Caco-2 (cell line): Measurements from ENCODE around the gene KIF13A. TPM values are rescaled to one million over a fixed set of nuclear protein-coding genes. Genes with fewer than 3 reads are reported as not detected.
"Not testable (repeated sequence)": the region's sequence is repeated elsewhere in the genome, so short reads cannot be mapped to it uniquely, and the experiment has no call there.

ENCODE experiments used
- BruUV-seq: library from RNA; stranded (reverse); fragments of 400-500 nt; replicated peaks from 2 replicates; lab custom pipeline; 2021; lab: Mats Ljungman, UMichigan
- CTCF ChIA-PET: fragments of 300-600 bp; sonication (Branson Sonifier 250); formaldehyde crosslinking; loops from one replicate; lab custom pipeline; 2022; ENCODE audit warnings: antibody characterized with exemption; lab: Charles Lee
- POLR2A ChIA-PET: fragments of 300-600 bp; sonication (Branson Sonifier 250); formaldehyde crosslinking; loops from one replicate; lab custom pipeline; 2022; ENCODE audit warnings: antibody characterized with exemption; lab: Charles Lee
- DNase-seq, 2 experiments: peaks; one replicate each; pipeline versions ENCODE4 v3.0.0 to v3.0.0-alpha.2; 2020 to 2022
- H3K27me3 ChIP-seq: replicated peaks from 2 replicates; pipeline ENCODE4 v1.6.0; 2011; ENCODE audit warnings: low read length; ENCODE audit not compliant: control insufficient read depth, insufficient read depth
- H3K36me3 ChIP-seq: 2 replicates; pipeline ENCODE4 v1.5.1; 2011; ENCODE audit warnings: low read length; ENCODE audit not compliant: control insufficient read depth, insufficient read depth
- H3K4me1 ChIP-seq: fragments of 250-450 bp; sonication (Bioruptor Pico); 2 replicates; pipeline ENCODE4 v1.5.1; 2020; ENCODE audit warnings: mild to moderate bottlenecking
- H3K4me3 ChIP-seq: 2 replicates; pipeline ENCODE4 v1.5.1; 2011; ENCODE audit warnings: low read depth, mild to moderate bottlenecking, control low read depth, low read length
- H3K9me3 ChIP-seq: fragments of 250-450 bp; sonication (Bioruptor Pico); 2 replicates; pipeline ENCODE4 v1.5.1; 2020; ENCODE audit warnings: mild to moderate bottlenecking, moderate library complexity
- H3K27ac Mint-ChIP-seq: one replicate; pipeline ENCODE4 v1.8.0; 2022; ENCODE audit warnings: mixed read lengths; ENCODE audit not compliant: unreplicated experiment
- H3K27me3 Mint-ChIP-seq: one replicate; pipeline ENCODE4 v1.8.0; 2022; ENCODE audit warnings: mixed read lengths; ENCODE audit not compliant: insufficient read depth, unreplicated experiment
- H3K36me3 Mint-ChIP-seq: one replicate; pipeline ENCODE4 v1.8.0; 2022; ENCODE audit warnings: mild to moderate bottlenecking, mixed read lengths; ENCODE audit not compliant: insufficient read depth, unreplicated experiment
- H3K4me1 Mint-ChIP-seq: one replicate; pipeline ENCODE4 v1.8.0; 2022; ENCODE audit warnings: low read depth, mixed read lengths; ENCODE audit not compliant: unreplicated experiment
- H3K4me3 Mint-ChIP-seq: one replicate; pipeline ENCODE4 v1.8.0; 2022; ENCODE audit warnings: mild to moderate bottlenecking, moderate library complexity, mixed read lengths; ENCODE audit not compliant: unreplicated experiment
- H3K9me3 Mint-ChIP-seq: one replicate; pipeline ENCODE4 v1.8.0; 2022; ENCODE audit warnings: mixed read lengths; ENCODE audit not compliant: unreplicated experiment
- intact Hi-C: fragments of 100-400 bp; cut with micrococcal nuclease; formaldehyde crosslinking; loops from one replicate; pipeline ENCODE4 v1.10.0; 2022; ENCODE audit not compliant: unreplicated experiment
- total RNA-seq: library from RNA; stranded (reverse); gene quantifications from 2 replicates; pipeline ENCODE4 v1.2.3, GENCODE V29; 2022
- TF ChIP-seq, protein P1 (sequence below), 2 experiments: fragments of 200-600 bp in 1 of 2; IDR thresholded peaks; 1 replicate in 1 of 2; 2 replicates in 1 of 2; pipeline versions ENCODE4 v1.5.1 to v1.8.0; 2011 to 2022; ENCODE audit warnings: antibody characterized with exemption in 1 of 2, control low read depth in 1 of 2, inconsistent platforms in 1 of 2, low read depth in 1 of 2, low read length in 1 of 2, mild to moderate bottlenecking in 1 of 2, moderate library complexity in 1 of 2; ENCODE audit not compliant: insufficient read depth in 1 of 2, severe bottlenecking in 1 of 2, unreplicated experiment in 1 of 2

KIF13A gene
- total RNA-seq, 1 experiment from 2014 or later = 13.8 TPM

DNA sequence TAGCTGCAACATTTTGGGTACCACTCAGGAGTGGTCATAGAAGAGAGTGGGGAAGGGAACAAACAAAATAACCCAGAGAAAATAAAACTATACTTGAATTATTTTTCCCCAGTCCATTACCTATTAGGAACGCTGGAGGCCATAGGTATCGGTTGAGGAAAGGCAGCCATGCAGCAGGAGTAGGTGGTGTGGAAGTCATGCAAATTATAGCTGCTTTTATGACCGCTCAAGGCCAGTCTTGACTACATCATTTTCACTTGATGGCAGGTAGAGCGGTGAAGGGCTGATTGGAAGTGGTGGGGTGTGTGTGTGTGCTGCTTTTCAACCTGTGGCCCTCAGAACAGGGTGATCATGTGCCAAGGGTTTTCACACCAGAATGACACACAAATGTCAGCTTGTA, 36.5 kb upstream of the KIF13A start:
- peaks cover 13% of the 10 kb centered on the region for H3K4me1 ChIP-seq
- H3K27me3 Mint-ChIP-seq = no peaks in the 10 kb centered on the region
- peak overlapping the region; percentile 78 for H3K27ac Mint-ChIP-seq
- H3K36me3 ChIP-seq = no peaks in the 10 kb centered on the region; the same call in 1 of the 2 replicates
- TF ChIP-seq, protein P1, sequence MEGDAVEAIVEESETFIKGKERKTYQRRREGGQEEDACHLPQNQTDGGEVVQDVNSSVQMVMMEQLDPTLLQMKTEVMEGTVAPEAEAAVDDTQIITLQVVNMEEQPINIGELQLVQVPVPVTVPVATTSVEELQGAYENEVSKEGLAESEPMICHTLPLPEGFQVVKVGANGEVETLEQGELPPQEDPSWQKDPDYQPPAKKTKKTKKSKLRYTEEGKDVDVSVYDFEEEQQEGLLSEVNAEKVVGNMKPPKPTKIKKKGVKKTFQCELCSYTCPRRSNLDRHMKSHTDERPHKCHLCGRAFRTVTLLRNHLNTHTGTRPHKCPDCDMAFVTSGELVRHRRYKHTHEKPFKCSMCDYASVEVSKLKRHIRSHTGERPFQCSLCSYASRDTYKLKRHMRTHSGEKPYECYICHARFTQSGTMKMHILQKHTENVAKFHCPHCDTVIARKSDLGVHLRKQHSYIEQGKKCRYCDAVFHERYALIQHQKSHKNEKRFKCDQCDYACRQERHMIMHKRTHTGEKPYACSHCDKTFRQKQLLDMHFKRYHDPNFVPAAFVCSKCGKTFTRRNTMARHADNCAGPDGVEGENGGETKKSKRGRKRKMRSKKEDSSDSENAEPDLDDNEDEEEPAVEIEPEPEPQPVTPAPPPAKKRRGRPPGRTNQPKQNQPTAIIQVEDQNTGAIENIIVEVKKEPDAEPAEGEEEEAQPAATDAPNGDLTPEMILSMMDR (IDR thresholded peaks at IDR 0.05; ENCODE audit: insufficient read depth in 1 of 2, low read depth in 1 of 2, low read length in 1 of 2, severe bottlenecking in 1 of 2, unreplicated experiment in 1 of 2) = no peak
- no TSS peak for BruUV-seq
- DNase-seq = no peak
- no peak overlapping the region for H3K4me3 Mint-ChIP-seq
- H3K4me3 ChIP-seq = no peak overlapping the region
- H3K27me3 ChIP-seq = no peaks in the 10 kb centered on the region
- intact Hi-C loops = loop anchor here (2.0 kb wide), 1 partner anchor 35 kb away; no protein-coding TSS in a partner anchor
- H3K36me3 Mint-ChIP-seq = no peaks in the 10 kb centered on the region
- POLR2A ChIA-PET = no interaction called here
- H3K9me3 Mint-ChIP-seq = no peaks in the 10 kb centered on the region
- H3K9me3 ChIP-seq = no peaks in the 10 kb centered on the region
- peaks cover 13% of the 10 kb centered on the region for H3K4me1 Mint-ChIP-seq
- CTCF ChIA-PET = no interaction called here

DNA sequence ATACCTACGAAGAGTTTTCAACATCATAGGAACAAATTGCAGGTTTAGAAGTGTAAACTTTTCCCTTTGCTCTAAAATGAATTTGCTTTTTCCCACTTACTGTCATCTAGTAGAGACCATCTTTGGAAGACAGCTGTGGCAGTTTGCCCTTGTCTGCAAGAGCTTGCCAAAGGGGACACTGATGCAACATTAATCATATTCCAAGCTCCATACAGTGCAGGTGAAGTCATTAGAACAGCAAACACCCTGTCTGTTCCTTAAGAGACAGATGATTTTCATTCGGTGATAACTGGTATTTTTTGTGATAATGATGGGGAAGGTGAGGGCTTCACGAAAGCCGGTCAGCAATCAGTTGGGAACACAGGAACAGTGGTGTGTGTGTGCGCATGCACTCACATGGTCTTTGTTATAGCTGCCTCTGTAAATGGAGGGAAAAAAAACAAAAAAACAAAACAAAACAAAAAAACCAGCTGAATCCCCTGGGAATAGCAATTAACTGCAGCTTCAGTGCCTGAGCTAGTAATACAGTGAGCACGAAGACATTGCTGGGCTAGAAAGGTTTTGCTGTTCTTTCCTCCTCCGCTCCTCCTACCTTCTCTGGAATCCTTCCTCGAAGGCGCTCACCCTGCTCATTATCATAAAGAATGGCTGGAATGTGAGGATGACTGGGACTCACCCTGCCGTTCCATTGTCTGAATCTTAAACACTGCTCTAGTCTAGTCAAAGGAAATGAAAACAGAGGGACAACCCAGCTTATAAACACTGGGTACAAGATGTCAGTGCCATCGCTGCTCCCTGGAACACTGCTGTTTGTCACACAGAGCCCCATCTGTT, 35.2 kb upstream of the KIF13A start:
- Mint-ChIP-seq H3K4me3 (peak overlapping the region; percentile 60), H3K27ac (peak overlapping the region; percentile 78), H3K9me3 (no peaks in the 10 kb centered on the region), H3K4me1 (peaks cover 13% of the 10 kb centered on the region), H3K36me3 (no peaks in the 10 kb centered on the region), H3K27me3 (no peaks in the 10 kb centered on the region)
- peaks cover 13% of the 10 kb centered on the region for H3K4me1 ChIP-seq
- no peaks in the 10 kb centered on the region for H3K27me3 ChIP-seq
- no peaks in the 10 kb centered on the region; the same call in 1 of the 2 replicates for H3K36me3 ChIP-seq
- BruUV-seq = no TSS peak
- DNase-seq = peak; percentile 57 to 58
- TF ChIP-seq, protein P1 (IDR thresholded peaks at IDR 0.05; ENCODE audit: insufficient read depth in 1 of 2, low read depth in 1 of 2, low read length in 1 of 2, severe bottlenecking in 1 of 2, unreplicated experiment in 1 of 2) = no peak
- intact Hi-C loops = loop anchor here (2.0 kb wide), 1 partner anchor 34 kb away; no protein-coding TSS in a partner anchor
- no peaks in the 10 kb centered on the region for H3K9me3 ChIP-seq
- ChIA-PET POLR2A (no interaction called here), CTCF (interaction anchor here (0.5 kb wide), 1 partner anchor 207 kb away, joined by 3 read pairs; no protein-coding TSS in a partner anchor)
- peak overlapping the region; percentile 14; the same call in 1 of the 2 replicates for H3K4me3 ChIP-seq

DNA sequence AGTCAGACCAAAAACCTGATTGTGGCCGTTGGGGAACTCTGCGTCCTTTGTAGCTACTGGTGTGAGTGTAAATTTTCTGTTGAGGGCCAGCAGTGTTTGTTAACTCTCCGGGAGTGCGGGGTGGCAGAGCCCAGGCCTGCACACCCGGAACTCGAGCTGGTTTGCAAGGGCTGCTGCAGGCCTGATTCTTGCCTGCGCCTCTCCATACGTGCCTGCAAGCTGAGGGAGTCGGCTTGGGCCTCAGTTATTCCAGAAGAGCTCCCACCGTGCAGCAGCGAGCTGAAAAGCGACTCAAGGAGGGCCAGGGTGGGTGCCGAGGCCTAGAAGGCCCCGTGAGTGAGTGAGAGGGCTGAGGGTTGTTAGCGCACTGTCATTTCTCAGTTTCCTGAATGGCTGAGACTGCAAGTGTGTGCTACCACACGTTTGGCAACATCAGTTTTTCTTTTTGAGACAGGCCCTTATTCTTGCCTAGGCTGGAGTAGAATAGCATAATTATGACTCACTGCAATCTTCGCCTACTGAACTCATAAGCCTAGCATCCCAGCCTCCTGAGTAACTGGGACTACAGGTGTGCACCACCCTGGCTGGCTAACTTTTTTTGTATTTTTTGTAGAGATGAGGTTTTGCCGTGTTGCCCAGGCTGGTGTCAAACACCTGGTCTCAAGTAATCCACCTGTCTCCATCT, 33.9 kb upstream of the KIF13A start:
- H3K27me3 Mint-ChIP-seq = no peaks in the 10 kb centered on the region
- no peak overlapping the region for H3K4me3 ChIP-seq

DNA sequence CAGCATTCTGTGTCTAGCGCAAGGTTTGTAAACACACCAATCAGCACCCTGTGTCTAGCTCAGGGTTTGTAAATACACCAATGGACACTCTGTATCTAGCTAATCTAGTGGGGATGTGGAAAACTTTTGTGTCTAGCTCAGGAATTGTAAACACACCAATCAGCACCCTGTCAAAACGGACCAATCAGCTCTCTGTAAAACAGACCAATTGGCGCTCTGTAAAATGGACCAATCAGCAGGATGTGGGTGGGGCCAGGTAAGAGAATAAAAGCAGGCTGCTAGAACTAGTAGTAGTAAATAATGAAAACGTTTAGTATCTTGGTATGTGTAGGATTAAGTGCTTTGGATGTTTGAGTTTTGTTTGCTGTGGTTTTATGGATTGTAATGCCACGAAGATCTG, 33.1 kb upstream of the KIF13A start:
- H3K9me3 Mint-ChIP-seq, H3K27me3 Mint-ChIP-seq, H3K36me3 ChIP-seq, H3K27ac Mint-ChIP-seq, intact Hi-C loops, H3K36me3 Mint-ChIP-seq, CTCF ChIA-PET, DNase-seq, H3K4me3 Mint-ChIP-seq, H3K9me3 ChIP-seq, H3K27me3 ChIP-seq, H3K4me3 ChIP-seq, BruUV-seq, POLR2A ChIA-PET: not testable (repeated sequence)
- H3K4me1 ChIP-seq = peaks cover 13% of the 10 kb centered on the region
- H3K4me1 Mint-ChIP-seq = peaks cover 13% of the 10 kb centered on the region

More for the DNA sequence above, 33.9 kb upstream of the KIF13A start:
- H3K9me3 ChIP-seq = no peaks in the 10 kb centered on the region
- no peaks in the 10 kb centered on the region; the same call in 1 of the 2 replicates for H3K36me3 ChIP-seq
- H3K9me3 Mint-ChIP-seq = no peaks in the 10 kb centered on the region
- ChIA-PET POLR2A (no interaction called here), CTCF (no interaction called here)
- H3K4me1 Mint-ChIP-seq = peaks cover 13% of the 10 kb centered on the region
- H3K27me3 ChIP-seq = no peaks in the 10 kb centered on the region
- DNase-seq = no peak
- intact Hi-C loops = no loop called here
- BruUV-seq = no TSS peak
- H3K27ac Mint-ChIP-seq = no peak overlapping the region
- no peaks in the 10 kb centered on the region for H3K36me3 Mint-ChIP-seq
- TF ChIP-seq, protein P1 (IDR thresholded peaks at IDR 0.05; ENCODE audit: insufficient read depth in 1 of 2, low read depth in 1 of 2, low read length in 1 of 2, severe bottlenecking in 1 of 2, unreplicated experiment in 1 of 2) = no peak
- H3K4me3 Mint-ChIP-seq = no peak overlapping the region
- peaks cover 13% of the 10 kb centered on the region for H3K4me1 ChIP-seq
